HuH-7 (cell line): Measurements from ENCODE around the gene DPP10.
"Not testable (repeated sequence)": the region's sequence is repeated elsewhere in the genome, so short reads cannot be mapped to it uniquely, and the experiment has no call there.

Experiments used
- DNase-seq: peaks from one replicate; pipeline ENCODE4 v3.0.0; 2011; ENCODE audit warnings: low spot score

DPP10 gene

DNA sequence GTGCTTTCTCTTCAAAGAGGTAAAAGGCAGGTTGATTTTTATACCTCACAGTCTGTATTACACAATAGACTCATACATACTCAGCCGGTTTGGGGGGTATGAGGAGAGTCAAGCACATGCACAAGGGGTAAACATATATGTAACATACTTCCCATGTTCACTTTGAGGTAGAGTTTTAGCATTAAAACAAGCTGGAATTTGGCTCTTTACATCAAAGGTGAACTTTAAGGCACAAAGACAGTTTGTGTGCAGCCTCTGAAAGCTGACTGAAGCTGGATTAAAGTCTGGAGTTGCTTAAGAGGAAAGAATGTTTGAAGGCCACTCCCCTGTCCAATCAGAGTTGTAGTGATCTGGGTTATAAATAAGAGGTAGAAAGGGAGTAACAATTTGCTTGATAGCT is 282.0 kb downstream of the DPP10 start:
- DNase-seq = no peak

DNA sequence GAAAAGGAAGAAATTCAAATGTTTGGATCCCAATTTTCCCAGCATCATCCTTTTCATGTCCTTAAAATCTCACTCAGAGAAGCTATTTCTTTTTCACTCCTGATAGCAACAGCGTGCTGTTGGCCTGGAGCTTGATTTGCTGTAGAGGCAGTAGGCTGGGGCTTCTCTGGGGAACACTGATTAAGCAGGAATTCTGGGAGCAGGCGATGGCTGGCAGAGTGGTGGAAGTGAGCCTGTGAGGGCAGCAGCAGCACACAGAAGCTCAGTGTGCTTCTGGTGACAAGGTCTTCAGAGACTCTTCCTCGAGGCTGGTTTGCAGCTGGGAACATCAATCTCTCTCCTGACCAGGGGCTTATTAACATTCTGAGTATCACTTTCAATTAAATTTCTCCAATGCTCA is 284.6 kb downstream of the DPP10 start:
- no peak for DNase-seq

DNA sequence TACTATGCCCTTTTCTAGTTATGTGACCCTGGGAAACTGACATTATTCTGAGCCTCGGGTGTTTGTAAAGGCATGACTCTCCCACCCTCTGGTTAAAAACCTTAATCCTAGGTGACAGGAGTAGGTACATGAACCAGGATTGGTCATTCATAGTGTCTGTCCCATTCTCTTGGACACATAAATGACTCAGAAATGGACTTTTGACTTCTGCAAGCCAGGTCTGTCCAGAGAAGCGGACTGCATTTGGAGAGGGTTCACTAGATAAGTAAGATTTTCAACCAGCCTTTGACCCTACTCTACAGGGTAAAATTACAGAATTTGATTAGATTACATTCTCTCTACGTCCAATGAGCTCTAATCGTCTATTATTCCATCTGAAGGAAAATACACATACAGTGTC is 285.9 kb downstream of the DPP10 start:
- DNase-seq = no peak

DNA sequence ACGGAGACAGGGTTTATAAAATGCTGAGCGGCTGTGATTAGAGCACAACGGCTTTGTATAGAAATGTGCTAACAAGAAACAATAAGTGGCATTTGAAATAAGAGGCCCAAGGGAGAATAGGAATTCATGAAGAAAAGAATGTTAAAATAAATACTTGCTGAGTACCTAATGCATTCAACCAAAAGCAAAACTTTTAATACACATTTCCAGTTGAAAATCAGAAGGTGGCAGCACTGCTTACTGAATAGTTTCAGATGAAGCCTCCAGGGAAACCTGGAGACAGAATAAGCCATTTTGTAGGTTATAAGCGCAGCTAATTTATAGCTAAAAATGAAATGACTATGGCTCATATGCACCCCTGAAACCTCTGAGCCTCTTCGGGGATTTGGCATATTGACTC is 286.6 kb downstream of the DPP10 start:
- no peak for DNase-seq

DNA sequence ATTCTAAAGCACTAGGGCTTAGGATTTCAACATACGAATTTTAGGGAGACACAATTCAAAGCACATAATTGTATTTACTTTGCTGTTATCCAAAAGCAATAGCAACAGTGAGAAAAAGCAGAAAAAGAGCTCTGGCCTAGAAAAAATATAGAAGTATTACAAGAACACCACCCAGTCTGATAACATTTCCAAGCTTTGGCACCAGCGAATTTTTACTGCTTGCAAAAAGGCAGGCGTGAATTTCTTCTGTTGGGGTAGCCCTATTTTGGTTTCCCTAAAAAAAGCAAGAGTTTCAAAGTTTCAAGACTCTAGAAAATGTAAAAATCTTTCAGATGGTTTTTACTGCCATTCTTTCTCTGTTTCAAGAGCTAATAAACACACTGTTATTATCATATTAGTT is 292.7 kb downstream of the DPP10 start:
- no peak for DNase-seq

DNA sequence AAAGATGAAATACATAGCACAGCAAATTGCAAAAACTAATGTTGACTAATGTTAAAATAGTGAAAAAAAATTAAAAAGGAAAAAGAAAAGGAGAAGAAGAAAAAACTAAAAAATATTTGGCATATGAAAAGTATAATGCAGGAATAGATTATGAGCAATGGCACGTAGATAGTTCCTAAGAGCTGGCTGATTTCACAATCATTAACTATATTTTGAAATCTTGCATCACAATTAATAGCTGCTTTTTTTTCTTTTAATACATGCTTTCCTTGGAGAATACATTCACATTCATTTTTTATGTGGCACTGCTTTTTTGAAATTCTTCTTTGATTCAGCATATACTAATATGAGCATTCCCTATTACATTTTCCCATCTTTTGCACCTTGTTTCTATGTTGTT is 299.8 kb downstream of the DPP10 start:
- no peak for DNase-seq

DNA sequence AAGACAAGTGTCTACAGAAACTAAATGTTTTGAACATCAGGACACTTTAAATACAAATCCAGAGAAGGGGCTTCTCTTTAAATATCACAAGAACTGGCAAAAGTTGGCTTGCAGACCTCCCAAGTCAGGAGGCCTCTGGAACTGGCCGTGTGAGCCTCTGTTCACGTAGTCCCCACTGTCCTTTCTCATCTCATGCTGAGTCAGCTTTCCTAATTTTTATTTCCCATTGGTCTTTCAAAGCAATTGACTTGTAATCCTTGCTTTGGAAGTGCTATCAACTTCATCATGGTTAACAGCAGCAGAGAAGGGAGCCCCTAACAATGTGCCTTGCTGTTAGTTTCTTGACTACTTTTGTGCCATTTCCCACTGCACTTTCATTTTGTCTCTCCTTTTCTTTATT is 303.3 kb downstream of the DPP10 start:
- no peak for DNase-seq

DNA sequence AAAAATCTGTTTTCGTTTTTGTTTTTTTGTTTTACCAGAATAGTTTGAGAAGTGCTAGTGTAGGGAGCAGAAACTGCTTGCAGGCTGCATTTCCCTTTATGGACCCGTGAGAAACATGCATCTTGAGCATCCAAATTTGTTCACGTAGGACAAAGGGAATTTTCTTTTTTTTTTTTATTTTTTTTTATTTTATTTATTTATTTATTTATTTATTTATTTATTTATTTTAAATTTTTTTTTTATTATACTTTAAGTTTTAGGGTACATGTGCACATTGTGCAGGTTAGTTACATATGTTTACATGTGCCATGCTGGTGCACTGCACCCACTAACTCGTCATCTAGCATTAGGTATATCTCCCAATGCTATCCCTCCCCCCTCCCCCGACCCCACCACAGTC is 305.7 kb downstream of the DPP10 start:
- not testable (repeated sequence) for DNase-seq

DNA sequence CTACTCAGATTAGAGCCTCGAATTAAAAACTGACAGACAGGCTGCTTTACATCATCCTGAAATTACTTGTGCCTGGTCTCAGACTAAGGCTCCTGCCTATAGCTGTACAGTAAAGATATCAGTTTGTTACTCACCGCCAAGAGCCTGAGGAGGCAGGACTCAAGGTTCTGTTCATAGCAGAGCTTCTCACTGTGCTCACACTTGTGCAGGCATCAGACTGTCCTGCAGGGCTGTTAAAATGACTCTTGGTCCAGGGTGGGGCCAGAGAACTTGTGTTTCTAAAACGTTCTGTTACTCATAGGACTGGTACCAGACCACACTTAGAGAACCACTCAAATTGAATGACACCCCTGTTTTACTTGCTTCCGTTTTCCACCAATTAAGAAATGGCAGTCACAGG is 310.0 kb downstream of the DPP10 start:
- DNase-seq = no peak

DNA sequence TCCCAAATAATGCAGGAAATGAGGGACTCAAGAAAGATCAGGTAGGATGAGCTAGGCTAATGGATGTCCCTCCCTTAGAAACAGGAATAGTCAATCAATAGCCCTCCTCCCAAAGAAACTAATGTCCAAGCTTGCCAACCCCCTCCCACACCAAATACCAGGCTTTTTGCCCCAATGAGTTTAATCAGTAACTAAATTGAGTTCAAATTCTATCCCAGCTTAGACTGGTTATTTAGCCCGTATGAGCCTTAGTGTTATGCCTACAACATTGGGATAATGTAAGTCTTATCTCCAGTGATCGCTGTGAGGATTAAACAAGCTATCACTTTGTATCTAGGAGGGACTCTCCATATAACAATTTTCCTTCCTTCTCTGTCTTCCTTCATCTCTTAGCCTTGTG is 310.7 kb downstream of the DPP10 start:
- DNase-seq = no peak

DNA sequence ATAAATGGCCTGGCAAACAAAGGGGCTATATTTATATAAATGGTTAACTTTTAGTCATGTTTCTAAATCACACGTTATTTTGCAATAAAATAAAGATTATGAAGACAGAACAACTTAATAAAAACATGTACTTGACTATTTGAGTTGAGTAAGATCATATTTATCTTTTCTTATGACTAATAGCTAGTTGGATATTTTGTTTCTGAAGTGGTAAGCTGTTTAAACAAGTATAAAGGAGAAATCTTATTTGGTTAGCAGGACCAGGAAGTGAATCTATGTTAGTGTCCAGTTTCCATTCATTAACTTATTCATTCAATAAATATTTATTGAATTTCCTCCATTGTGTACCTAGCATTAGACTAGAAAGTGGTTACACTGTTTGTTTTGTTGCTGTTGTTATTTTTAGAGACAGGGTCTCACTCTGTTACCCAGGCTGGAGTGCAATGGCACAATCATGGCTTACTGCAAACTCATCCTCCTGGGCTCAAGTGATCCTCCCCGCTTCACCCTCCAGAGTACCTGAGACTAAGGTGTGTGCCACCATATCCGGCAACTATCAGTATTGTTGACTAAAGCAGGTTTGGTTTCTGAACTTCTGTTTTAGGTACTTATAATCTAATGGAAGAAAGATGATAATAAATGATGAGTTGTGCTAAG is 312.6 kb downstream of the DPP10 start:
- no peak for DNase-seq

DNA sequence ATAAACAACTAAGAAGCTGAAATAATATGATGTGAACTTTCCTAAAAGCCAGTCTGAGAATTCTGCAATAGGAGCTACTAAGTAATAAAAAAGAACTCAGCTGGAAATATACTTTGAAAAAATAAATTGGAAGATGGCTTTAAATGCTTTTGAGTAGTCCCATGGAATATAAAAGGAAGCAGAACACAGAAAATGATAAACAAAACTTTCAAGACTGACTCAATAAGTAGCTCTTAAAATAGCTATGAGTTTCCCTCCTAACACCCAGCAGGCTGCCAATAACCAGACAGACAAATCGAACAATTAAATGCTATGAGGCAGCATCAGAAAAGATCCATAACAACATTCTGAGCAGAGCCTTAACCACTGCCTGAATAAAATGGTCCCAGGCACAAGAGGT is 319.9 kb downstream of the DPP10 start:
- DNase-seq = no peak

DNA sequence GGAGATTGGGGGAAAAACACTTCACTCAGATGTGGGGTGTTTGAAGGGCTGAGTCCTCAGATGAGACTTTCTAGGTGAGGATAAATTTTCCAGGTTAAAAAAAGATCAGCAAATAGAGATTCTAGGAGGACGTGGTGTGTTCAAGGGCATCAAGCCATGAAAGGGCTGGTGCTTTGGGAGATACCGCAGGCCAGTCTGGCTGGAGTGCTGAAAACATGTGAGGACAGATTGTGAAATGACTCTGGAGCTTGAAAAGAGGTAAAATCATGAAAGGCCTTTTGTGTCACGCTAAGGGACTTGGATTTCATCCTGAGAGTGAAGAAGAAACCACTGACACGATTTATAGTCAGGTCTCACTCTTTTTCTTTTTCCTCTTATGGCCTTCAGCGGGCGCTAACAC is 320.5 kb downstream of the DPP10 start:
- no peak for DNase-seq

DNA sequence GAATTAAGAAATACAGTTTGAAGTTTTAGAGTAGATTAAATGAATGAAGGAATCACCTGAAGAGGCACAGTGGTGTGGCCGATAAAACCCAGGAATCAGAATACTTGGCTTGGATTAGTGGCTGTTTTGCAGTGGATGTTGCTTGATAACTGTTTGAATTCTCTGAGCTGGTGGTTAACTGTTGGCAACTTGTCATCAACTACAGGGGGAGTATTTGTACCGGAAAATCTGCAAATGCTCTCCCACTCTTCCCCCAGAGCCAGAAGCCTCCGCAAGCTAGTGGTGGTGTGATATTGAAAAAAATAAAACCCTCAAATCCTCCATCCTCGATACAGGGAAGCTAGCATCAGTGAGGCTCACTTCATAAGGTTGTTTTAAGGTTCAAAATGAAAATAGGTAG is 326.7 kb downstream of the DPP10 start:
- DNase-seq = no peak

DNA sequence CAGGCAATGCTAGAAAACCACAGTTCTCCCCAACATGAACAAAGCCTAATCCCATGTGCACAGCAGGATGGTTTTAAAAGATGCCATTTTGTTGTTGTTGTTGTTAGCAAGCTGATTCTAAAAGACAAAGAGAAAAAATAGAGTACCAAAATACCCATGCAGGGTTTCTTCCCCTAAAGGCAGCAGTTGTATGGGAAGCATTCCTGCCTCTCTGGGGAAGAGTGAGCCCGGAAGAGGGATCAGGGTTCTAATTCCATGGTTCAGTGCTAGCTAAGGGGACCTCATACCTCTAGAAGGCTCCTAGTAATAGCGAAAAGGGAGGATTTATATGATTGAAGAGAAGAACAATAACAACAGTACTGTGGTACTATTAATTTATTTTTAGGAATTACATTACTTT is 327.6 kb downstream of the DPP10 start:
- DNase-seq = no peak

DNA sequence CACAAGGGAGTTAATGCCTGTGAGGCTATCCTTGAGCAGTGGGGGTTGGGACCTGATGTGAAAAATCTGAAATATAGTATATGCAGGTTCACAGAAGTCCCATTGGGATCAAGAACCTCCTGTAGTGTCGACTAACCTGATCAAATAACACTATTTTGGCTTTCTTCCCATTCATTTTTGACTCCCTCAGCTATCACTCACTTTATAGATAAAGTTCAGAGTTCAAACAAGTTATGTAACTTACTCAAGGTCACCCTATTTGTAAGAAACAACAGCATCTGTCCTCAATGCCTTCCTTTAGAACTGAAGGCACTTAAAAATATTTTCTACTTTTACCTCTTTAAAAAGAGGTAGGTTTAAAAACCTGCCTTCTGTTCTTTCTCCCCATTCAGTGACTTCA is 341.6 kb downstream of the DPP10 start:
- no peak for DNase-seq

DNA sequence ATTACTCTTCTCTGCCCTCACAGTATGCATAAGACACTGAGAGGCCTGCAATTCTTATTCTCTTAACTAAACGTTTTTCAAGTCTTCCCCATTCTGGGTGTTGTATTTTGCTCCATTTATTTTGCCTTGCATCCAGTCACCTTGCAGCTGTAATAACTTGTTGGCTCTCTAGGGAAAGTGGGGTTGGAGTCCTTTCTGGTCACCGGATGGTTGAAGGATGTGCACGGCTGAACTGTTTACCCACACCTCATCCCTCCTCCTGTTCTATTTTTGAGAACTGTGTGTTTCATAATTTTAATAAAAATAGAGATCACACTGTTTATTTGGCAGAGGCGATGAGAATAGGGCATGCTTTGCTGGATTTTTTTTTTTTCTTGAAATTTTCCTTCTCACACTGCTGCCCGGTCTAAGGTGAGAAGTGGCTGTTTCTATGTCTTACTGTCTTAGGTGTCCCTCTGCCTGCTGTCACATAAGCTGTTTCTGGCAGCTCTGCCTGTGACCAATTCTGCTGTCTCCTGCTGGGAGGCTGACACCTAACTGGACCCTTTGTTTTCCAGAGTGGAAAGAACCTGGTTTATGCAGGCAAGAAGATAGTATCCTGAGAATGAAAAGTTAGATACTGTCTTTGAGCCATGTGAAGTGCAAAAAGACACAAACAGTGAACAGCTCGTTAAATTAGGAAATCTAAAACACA is 342.6 kb downstream of the DPP10 start:
- no peak for DNase-seq

DNA sequence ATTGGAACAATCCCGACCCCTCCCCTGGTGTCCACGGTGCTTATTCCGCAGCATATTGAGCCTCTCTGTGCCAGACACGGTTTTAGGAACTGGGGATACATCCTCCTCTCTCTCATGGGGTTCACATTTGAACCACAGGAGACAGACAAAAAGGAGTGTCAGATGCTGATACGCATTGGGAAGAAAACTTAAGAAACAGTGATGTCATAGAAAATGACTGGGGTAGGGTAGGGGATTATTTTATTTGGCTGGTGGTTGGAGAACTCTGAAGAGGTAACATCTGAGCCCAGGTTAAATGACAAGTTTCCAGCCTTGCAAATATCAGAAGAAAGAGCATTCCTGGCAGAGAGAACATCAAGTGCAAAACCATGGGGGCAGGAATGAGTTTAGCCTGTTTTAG is 344.5 kb downstream of the DPP10 start:
- no peak for DNase-seq

DNA sequence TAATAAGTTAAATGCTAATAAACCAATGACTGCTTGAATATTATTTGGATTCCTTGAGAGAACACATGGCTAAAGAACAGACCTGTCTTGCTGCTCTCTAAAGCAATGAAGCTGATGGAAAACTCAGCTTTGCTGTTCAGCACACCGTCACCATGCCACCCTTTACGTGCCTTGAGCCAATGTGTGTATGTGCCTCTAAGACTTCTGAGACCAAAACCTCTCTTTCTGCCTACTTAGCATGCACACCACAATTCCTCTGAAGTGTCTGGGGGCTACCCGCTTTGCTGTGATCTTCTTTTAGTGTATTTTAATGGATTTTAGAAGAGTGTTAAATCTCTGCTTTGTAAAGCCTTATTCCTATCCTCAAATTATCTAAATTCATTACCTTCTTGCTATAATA is 345.0 kb downstream of the DPP10 start:
- no peak for DNase-seq

DNA sequence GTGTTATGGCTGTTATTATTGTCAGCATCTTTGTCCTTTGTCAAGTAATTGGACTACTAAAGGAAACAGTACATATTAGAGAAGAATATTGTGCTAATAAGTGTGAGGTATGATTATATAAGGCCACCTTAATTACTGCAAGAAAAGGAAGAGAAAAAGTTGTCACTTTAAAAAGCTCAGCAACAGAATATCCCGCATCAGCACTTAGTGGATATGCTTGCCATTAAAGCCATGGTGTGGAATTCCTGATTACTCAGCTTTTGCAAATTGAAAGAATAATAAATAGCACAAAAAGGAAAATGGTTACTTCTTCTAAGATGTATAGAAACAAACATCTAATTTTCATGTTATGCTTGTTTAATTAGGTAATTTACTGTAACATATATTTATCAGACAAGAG is 347.5 kb downstream of the DPP10 start:
- DNase-seq = no peak

DNA sequence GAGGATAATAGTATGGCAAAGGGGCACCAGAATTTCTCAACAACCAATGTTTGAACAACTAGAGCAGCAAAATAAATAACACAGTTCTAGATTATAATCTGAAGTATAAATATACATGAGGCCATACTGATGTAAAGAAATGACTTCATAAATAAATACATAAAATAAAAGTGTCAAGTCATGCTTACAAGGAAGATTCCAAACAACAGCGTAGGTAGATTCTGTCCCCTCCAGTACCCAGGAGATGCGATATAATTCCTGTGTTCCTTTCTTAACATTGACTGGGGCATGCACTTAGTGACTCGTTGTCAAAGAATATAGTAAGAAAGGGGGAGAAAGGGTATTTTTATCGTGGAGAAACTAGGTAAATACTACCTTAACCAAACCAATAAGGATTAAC is 355.1 kb downstream of the DPP10 start:
- no peak for DNase-seq

DNA sequence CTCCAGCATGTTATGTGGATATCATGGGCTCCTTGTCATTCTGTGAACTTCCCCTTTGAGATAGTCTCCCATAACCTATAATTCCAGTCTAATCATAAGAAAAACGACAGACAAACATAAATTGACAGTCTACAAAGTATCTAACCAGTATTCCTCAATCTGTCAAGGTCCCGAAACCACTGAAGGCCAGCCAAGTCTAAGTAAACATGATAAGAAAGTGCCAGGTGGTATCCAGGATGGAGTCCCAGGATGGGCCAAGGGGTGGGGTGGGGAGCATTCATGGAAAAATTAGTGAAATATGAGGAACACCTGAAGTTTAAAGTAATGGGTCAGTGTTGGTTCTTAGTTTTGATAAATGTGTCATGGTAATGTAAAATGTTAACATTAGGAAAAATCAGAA is 355.5 kb downstream of the DPP10 start:
- DNase-seq = no peak

DNA sequence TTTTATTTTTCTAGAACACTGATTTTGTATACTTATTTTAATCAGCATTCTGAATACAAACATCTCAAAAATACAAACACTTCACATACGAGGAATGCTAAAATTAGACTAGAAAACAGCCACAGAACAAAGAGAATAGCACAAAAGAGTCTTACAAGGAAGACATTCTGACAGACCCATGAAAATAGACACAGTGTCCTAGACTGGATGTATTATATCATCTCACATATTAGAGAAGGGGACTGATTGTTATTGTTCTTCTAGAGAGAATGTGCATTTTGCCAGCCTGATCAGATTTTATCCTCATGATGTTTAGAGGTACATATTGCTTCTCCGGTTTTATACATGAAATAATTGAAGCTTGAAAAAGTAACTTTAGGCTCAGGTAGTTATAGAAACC is 357.9 kb downstream of the DPP10 start:
- DNase-seq = no peak

DNA sequence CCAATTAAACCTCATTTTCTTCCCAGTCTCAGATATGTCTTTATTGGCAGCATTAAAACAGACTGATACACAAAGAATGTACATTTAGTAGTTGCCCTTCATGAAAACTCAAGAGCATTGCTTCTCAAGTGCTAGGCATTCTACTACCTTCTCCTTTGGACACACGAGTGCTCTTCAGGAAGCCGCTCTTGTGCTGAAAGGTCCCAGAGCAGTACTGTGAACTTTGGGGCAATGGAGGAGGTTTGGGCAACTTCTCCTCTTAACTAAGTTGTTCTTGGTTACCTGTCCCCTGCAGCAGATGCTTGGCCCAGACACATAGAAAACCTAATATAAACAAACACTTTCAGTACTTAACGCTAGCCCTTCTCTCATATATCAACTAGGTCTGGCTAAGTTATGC is 362.8 kb downstream of the DPP10 start:
- no peak for DNase-seq
